GM18520 (cell line): ENCODE measurements around the gene FOXP1.

Source experiments
- ATAC-seq: cut with Tn5 transposase; IDR thresholded peaks from one replicate; pipeline ENCODE4 v1.9.1; 2021; ENCODE audit not compliant: unreplicated experiment

Gene FOXP1

DNA sequence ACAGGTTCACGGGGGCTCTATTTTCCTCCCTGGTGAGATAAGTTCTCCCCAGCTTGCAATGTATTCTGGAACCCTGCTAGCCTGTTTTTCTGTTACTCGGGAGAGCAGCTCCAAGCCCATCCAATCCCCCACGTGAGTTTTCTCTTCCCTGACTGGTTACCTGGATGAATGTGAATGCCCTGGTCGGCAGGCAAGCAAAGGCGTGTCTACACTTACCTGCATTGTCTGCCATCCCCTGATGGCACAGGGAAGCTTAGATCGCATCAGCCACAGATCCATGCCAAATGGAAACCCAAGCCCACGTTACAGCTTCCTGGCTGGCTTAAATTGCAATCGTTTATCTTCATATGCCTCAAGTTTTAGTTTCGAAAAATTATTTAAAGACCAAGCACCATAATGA, 149.9 kb downstream of the FOXP1 start:
- no peak for ATAC-seq

DNA sequence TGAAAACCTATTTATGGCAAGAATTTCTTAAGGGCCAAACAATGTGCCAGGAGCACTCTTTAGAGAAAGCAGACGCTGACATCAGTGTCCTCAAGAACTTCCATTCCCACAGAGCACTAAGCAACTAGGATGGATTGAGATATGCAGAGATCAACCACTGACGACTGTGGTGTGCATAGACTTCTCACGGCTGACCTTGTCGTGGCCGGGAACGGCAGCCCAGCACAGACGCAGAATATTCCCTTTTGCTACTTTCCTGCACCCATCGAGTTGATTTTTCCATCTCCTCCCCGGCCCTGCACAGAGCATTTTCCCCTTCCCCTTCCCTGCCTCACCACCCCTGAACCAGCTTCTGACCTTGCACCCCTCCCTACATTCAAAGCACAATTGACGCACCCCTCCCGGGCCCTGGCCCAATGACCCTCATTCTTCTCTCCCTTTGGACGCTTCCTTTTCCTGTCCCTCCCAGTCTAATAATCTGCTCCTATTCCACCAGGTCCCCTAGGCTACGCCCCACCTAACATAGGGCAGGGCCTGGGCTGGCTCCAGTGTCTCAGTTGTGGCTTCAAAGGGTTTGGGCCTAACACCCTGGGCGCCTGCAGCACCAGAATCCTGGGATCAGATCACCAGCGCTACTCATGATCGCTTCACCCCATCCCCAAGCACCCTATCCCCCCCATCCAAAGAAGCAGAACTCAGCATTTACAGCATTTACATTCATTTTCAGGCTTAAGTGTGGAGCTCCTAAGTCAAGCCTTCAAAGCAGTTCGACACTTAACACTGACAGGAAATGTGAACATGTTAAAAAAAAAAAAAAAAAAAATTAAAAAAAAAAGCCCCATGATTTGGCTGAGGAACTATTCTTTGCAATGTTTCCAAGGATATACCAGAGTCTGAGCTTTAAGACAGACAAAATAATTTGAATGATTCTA, 151.2 kb downstream of the FOXP1 start:
- no peak for ATAC-seq

DNA sequence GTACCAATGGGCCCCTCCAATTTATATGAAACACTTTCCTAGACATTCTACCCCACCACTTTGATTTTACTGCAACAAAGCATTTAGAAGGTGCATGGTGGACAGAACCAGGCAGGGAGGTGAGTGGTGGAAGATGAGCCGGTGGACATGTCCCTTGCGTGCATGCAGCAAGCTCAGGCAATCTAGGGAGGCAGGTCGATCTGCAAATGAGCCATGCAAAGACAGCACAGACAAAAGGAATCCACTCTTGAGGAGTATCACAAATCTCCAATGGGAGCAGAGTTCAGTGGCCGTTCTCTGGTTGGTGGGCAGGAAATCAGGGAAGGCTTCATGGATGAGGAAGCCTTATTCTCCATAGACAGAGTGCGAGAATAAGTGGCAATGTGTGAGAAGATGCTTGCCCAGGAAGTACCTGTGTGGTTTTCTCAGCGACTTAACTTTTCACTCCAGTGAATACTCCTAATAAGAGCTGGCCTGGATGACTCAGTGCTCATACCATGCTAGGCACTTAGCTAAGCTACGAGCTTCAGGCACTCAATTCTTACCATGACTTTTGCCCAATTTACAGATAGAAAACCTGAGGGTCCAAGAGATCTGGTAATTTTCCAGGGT, 152.5 kb downstream of the FOXP1 start:
- ATAC-seq: no peak

DNA sequence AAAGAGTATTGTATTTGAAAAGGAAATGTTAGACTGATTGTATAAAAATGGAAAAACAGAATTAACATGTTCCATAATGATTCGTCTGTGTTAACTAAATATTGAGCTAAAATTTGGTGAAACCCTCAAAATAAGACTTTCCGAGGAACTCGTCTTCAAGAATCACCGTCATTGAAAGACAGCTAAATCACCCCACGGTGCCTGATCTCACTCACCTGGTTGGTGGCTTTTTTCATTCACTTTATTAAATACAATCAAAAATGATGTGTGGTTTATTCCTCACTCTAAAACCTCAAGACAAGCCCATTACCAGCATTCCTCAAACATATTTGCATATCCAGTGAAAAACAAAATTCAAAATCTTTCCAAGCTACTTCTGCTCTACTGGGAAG, 153.9 kb downstream of the FOXP1 start:
- no peak for ATAC-seq

DNA sequence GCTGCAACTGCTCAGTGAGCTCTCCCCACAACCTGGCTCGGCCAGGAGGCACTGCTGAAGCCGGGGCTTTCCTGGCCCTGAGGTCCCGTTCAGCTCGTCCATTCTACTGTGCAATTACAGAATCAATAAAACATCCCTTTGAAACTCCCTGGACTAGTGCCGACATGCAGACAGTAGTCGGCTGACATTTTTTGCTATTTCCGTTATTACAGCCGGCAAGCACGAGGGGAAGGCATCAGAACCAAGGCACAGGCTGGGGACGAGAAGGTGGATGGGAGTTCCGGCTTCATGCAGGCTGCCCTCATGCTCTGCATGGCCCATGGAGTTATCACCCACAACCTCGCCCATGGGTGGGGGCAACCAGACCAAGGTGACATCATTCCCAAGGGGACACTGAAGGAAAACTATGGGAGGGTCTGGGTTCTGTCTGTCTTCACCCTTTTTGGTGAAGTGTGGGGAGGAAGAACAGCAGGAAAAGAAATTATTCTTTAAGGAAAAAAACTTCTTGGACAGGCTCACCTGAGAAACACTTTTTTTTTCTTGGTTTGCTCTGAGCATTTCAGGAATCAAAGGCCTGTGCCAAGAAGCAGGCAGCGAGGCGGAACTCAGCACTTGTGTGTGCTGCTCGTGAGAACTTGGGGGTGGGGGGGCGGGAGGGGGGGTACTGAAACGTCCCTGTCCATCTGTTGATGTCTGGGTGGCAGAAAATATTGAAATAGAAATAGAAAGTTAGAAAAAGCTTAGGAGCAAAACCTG, 154.5 kb downstream of the FOXP1 start:
- no peak for ATAC-seq

DNA sequence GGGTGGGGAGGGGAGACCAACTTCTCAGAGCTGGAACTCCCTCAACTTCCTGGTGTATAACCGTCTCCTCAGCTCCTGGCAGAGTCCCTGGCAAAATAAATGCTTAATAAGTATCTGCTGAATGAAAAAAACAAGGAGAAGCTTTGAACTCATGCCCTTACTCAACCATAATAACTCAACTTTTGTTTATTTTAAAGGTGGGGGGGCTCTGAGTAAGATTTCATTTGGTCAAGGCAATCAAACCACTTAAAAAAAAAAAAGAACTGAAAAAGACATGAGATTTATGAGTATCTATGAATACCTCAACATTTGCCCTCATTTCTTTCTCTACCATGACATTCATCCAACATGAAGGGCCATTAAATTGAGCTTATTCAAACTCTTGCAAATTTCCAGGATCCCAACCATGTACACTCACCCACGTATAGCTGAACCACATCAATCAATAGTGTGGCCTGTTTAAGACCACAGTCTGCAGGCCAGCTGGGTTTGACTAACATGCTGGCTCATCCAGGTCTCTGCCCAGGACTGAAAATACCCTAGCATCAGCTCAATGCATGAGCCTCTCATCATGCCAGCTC, 157.9 kb downstream of the FOXP1 start:
- no peak for ATAC-seq

DNA sequence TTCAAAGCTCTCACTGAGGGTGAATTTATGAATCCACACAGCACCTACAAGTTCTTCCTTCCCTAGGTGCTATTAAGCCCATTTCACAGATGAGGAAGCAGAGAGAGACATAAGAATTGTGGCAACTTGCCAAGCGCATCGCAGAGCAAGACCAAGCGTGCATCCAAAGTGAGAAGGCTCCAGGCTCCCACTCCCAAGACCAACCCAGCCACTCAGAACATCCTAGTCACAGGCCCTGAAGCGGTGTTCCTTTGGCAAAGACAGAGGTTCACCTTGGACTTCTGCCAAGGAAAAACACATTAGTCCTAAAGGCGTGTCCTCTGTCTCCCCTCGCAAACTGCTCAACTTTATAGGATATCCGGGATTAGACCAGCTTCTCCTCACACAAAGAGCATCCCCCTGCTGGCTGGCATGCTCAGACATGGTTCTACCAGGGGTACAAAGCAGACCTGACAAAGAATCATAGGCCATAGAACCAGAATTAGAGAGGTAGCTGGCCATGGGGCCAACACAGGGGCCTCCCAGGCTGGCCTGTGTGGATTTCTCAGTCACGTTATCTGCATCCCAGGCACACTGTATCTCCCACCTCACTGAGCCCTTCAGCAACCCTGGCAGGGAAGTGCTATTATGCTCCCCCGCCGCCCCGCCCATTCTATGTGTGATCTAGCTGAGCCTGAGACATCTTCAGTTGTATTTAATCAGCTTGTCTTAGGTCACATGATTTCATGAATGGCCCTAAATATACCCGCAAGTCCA, 160.2 kb downstream of the FOXP1 start:
- no peak for ATAC-seq

DNA sequence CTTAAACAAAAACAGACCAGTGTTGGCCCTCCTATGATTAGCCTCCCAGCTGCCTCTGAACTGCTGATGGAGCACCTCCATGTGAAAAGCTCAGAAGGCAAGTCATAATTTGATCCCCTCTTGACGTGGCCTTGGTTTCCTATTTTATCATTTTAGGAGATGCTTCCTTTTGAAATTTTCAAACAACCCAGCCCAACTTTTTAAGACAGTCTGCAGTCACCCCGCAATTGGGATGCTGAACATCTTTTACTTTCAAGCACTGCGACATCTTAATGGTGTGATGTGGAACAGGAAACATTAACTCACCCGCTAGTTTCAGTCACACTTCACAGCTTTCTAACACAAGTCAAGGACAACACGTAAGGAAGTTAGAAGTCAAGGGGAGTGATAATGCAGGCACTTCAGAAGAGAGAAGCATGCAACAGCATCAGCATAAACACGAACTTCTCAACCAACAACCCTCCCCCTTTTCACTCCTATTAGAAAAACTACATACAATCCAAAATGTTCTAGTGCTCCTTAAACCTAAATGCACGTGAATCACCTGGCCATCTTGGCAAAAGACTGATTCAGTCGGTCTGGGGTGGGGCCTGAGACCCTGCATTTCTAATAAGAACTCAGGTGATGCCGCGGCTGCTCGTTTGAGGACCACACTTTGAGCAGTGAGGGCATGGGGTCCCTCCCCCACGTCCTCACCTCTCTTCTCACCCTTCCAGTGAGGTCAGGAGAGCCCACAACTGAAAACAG, 161.5 kb downstream of the FOXP1 start:
- peak; percentile 88 for ATAC-seq

DNA sequence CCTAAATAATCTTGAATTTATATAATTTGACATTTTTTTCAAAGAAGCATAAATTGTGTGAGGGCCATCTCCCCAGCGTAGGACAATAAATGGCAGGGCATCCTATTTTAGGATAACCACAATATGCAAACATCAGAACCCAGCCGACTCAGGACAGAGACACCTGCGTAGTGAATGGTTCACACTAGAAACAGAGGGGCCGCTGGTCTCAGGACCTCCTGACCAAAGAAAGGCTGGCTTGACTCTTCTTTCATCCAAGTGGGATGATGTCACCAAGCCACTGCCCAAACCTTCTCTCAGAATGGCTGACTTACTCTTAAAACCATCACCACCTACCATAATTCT, 162.1 kb downstream of the FOXP1 start:
- peak; percentile 31 for ATAC-seq

DNA sequence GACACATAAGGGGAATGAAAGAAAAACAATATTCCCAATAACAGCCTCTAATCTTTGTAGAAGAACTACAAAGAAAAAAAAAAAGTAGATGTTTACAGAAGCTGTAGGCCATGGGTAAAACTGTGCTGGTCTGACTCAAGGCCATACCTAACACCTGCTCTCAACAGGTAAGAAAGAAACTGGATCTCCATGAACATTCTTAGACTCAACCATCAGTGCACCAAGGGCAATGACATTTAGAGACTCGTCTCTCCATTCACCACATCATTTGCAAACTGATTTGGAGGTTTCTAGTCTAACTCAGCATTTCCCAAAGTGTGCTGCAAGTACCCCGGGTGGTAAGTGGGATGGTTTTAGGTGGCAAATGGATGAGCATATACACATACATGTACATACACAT, 164.2 kb downstream of the FOXP1 start:
- ATAC-seq: no peak

DNA sequence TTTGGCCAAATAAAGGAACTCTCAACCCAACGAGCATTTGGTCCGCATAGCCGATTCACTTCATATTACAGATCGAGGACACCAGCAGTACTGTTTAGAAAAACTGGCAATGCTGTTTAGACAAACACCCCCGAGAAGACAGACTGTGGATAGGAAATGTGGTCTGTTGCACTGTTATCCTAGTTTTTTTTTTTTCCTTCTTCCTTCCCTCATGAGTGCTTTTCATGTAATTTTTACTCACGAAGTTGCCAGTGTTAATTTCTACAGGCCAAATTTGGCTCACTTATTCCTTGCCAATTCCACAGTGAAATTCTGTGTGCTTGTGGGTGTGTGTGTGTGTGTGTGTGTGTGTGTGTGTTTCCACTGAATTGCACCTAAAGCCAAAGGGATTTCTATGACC, 165.7 kb downstream of the FOXP1 start:
- no peak for ATAC-seq

DNA sequence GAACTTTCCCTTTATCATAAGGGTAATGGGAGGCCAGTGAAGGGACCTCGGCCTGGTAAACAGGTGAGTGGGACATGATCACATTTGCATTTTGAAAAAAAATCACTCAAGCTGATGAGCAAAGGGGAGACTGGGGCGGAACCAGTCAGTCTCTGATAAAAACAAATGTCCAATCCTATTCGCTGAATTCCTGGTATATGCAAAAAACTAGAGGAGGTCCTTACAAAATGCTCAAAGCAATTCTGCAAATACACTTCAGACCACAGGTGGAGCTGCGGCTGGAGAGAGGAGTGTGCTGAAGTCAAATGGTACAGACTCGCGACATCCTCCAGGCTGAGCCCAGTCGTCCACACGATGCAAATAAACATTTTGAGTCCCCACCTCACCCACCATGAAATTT, 166.7 kb downstream of the FOXP1 start:
- no peak for ATAC-seq

DNA sequence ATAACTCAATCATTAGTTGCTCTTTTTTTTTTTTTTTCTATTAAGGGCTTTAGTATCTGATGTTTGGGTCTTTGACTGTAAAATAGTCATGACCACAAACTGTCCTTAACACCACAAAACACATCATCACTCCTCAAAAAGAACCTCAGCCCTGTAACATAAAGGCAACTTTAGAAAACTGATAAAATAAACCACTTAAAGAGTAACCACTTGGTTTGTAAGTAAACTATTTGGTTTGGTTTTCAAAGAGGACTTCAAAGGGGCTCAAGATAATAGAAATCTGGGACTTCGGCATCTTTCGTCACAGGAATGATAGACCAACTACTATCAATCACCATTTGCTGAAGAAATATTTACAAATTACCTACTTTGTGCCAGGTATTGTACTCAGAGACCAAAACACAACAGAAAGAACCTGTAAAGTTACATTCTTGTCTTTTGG, 167.8 kb downstream of the FOXP1 start:
- ATAC-seq: no peak

DNA sequence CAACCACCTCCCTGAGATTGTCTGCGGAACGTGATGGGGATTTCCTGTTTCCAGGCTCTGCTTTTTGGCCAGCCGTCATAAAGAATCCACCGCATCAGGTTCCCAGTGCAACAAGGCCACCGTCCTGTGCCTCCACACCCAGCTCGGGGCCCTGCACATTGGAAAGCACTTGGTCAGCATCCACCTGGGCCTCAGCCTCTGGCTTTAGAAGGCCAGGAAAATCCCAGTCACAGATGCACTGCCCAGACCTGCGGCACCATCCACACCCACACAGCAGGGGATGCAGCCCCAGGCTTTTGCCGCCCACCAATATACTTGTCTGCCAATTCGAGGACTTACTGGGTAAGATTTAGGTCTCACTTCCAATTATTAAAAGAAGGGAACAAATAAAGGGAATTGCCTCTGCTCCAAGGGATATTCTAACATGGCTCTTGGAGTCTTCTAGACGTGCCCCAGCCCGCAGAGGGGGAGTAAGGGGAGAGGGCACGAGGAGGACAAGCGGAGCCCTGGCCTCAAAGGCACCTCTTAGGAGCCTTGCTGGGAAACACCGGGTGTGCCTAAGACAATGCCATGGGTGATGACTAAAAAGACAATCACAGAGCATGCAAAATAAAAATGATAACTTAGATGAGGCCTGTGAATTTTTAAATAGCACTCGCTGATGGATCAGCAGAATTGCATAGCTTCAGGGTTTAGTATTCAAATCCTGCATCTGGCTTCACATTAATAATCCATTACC, 169.2 kb downstream of the FOXP1 start:
- ATAC-seq: no peak

DNA sequence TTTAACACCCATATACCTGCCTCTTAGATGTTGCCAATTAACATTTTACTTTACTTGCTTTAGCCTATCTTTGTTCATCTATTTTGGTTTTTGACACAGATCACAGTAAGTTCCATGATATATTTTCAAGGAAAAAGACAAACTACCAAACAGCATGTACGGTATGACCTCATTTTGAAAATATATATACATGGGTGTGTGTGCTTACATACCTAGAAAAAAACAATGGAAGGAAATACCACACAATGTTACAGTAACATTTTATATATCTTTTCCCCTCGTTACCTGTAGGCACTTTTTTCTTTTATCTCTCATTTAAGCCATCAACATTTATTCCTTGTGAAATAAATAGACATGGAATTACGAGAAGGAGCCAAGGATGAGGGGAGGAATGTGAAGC, 170.0 kb downstream of the FOXP1 start:
- no peak for ATAC-seq

DNA sequence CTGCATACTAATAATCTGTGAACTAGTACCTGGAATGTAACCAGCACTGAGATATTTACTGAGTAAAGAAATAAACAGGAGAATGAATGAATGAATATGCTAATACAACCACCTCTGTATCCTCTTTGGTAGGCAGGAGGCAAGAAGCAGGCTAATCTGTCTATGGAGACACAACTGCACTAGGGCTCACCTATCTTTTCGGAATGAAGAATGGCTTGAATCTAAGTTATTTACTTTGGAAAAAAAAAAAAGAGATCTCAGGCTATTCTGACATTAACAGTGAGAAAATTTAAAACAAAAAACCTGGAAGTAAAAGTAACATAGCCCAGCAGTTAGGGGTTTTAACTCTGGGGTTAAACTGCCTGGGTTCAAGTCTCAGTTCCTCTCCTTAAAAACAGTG, 174.2 kb downstream of the FOXP1 start:
- ATAC-seq: no peak

DNA sequence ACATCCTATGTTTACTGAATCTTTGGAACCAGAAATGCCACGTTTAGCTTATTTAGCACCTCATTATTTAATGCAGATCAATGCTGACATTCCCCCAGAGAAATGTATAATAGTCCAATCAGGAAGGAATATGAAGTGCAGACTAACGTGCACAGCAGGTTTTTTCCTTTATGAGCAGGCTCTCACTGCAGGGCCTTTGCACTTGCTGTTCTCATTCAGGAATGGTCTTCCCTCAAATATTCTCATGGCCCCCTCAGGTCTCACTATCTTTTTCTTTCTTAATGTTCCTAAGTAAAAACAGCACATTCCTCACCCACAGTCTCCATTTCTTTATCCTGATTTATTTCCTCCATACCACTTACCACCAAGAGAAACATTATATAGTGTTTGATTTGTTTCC, 174.6 kb downstream of the FOXP1 start:
- no peak for ATAC-seq

DNA sequence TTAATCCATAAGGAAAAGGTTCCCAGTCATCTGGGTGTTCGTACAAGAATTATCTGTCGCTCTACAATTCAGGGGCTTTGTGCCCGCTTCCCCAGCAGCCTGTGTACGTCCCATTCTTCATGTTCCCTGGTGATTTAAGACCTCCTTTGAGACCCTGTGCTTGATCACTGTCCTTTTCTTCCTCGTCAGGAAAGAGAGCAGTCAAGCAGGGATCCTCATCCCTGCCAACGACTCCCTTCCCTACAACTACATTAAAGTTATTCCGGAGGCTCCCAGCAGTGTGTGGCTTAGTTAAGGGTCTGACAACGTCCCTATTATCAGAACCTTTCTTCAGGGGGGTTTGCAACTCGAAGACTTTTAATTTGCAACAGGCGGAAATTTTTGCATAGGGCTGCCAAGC, 175.7 kb downstream of the FOXP1 start:
- no peak for ATAC-seq
